Panc1 (cell line): Measurements from ENCODE around the gene TRPC4AP.

ENCODE experiments used
- REST ChIP-seq, 2 experiments: IDR thresholded peaks; 2 replicates each; pipeline ENCODE4 v1.6.1; 2011 to 2012; ENCODE audit warnings: low read depth in 2 of 2, control low read depth in 1 of 2, low read length in 1 of 2, mild to moderate bottlenecking in 1 of 2, moderate library complexity in 1 of 2; ENCODE audit not compliant: insufficient read depth in 1 of 2
- TCF7L2 ChIP-seq: IDR thresholded peaks from 2 replicates; pipeline ENCODE4 v1.6.1; 2011; ENCODE audit warnings: mild to moderate bottlenecking, low read depth, low read length, inconsistent platforms
- TF ChIP-seq, protein P1 (sequence below): fragments of 450-650 bp; IDR thresholded peaks from 2 replicates; pipeline ENCODE4 v1.5.1; 2017; ENCODE audit warnings: mild to moderate bottlenecking

DNA sequence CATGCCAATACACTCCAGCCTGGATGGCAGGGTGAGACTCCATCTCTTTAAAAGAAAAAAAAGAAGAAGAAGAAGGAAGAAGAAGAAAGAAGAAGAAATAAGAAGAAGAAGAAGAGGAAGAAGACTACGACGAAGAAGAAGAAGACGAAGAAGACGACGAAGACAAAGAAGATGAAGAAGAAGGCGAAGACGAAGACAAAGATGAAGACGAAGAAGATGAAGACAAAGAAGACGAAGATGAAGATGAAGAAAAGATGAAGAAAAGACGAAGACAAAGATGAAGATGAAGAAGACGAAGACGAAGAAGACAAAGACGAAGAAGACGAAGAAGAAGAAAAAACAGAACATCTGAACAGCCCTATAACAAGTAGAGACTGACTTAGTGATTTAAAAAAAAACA, 33.0 kb downstream of the TRPC4AP start:
- TF ChIP-seq, protein P1, sequence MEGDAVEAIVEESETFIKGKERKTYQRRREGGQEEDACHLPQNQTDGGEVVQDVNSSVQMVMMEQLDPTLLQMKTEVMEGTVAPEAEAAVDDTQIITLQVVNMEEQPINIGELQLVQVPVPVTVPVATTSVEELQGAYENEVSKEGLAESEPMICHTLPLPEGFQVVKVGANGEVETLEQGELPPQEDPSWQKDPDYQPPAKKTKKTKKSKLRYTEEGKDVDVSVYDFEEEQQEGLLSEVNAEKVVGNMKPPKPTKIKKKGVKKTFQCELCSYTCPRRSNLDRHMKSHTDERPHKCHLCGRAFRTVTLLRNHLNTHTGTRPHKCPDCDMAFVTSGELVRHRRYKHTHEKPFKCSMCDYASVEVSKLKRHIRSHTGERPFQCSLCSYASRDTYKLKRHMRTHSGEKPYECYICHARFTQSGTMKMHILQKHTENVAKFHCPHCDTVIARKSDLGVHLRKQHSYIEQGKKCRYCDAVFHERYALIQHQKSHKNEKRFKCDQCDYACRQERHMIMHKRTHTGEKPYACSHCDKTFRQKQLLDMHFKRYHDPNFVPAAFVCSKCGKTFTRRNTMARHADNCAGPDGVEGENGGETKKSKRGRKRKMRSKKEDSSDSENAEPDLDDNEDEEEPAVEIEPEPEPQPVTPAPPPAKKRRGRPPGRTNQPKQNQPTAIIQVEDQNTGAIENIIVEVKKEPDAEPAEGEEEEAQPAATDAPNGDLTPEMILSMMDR: no peak
- no peak for TF ChIP-seq TCF7L2
- TF ChIP-seq REST (IDR thresholded peaks at IDR 0.05; ENCODE audit: insufficient read depth in 1 of 2, low read depth in 2 of 2, low read length in 1 of 2): no peak
